HepG2 (cell line): ENCODE measurements around the gene CMTM1. TPM values are rescaled to one million over a fixed set of nuclear protein-coding genes. Genes with fewer than 3 reads are reported as not detected.
A peak's percentile ranks its signal among the peaks of the same experiment; 100 is the strongest.

Experiments used
- CBX1 ChIP-seq: IDR thresholded peaks from one replicate; pipeline ENCODE4 v1.6.1; 2016; ENCODE audit warnings: antibody characterized with exemption, low read depth
- CSRNP2 ChIP-seq: sonication (generic); formaldehyde crosslinking; conservative IDR thresholded peaks from 2 replicates; pipeline ENCODE4 v1.8.0; 2022; ENCODE audit warnings: low read depth, missing genetic modification reagents
- ELK4 ChIP-seq: sonication (generic); formaldehyde crosslinking; IDR thresholded peaks from 2 replicates; pipeline ENCODE4 v1.9.0; 2021; ENCODE audit warnings: missing genetic modification reagents, borderline replicate concordance
- FOXM1 ChIP-seq: sonication (generic); formaldehyde crosslinking; IDR thresholded peaks from 2 replicates; pipeline ENCODE4 v1.5.0; 2020; ENCODE audit warnings: missing genetic modification reagents
- HOXA3 ChIP-seq: sonication (generic); formaldehyde crosslinking; IDR thresholded peaks from 2 replicates; pipeline ENCODE4 v1.5.0; 2020; ENCODE audit warnings: missing genetic modification reagents
- KAT7 ChIP-seq: IDR thresholded peaks from 2 replicates; pipeline ENCODE4 v1.6.1; 2018; ENCODE audit warnings: borderline replicate concordance, missing compliant biosample characterization
- KMT2B ChIP-seq: IDR thresholded peaks from 2 replicates; pipeline ENCODE4 v1.6.1; 2016; ENCODE audit warnings: missing genetic modification reagents, missing compliant biosample characterization
- MAZ ChIP-seq, 2 experiments: sonication (generic) in 1 of 2; formaldehyde crosslinking in 1 of 2; IDR thresholded peaks; 2 replicates each; pipeline versions ENCODE4 v1.5.0 to v1.6.1; 2012 to 2020; ENCODE audit warnings: low read depth in 2 of 2, mild to moderate bottlenecking in 2 of 2, borderline replicate concordance in 1 of 2, improper control_type of control experiment in 1 of 2, low read length in 1 of 2, missing genetic modification reagents in 1 of 2, moderate library complexity in 1 of 2
- RFX1 ChIP-seq: fragments of 450-650 bp; IDR thresholded peaks from 2 replicates; pipeline ENCODE4 v1.6.1; 2017
- RXRA ChIP-seq: sonication (generic); formaldehyde crosslinking; IDR thresholded peaks from 2 replicates; pipeline ENCODE4 v1.5.1; 2020; ENCODE audit warnings: missing genetic modification reagents
- SIN3B ChIP-seq: fragments of 150-350 bp; IDR thresholded peaks from 2 replicates; pipeline ENCODE4 v1.6.1; 2014; ENCODE audit warnings: low read length
- SMYD3 ChIP-seq: sonication (generic); formaldehyde crosslinking; IDR thresholded peaks from 2 replicates; pipeline ENCODE4 v1.8.1; 2023; ENCODE audit warnings: mild to moderate bottlenecking, missing genetic modification reagents
- TIGD3 ChIP-seq: sonication (generic); formaldehyde crosslinking; IDR thresholded peaks from 2 replicates; pipeline ENCODE4 v1.5.1; 2020; ENCODE audit warnings: mild to moderate bottlenecking, missing genetic modification reagents, borderline replicate concordance
- ZNF343 ChIP-seq: sonication (generic); formaldehyde crosslinking; IDR thresholded peaks from 2 replicates; pipeline ENCODE4 v1.4.0; 2020; ENCODE audit warnings: mild to moderate bottlenecking, missing genetic modification reagents
- polyA plus RNA-seq, 8 experiments: library from polyadenylated mRNA; depleted of rRNA in 3 of 8; stranded (reverse) in 7 of 8; unstranded in 1 of 8; fragments of >200 nt; fragmentation: Illumina TruSeq in 4 of 8; extraction: Trizol in 4 of 8; gene quantifications; 2 replicates each; pipeline versions ENCODE4 v1.2.1 to v1.2.3, GENCODE V29; 2011 to 2016; ENCODE audit warnings: low read depth in 4 of 8, missing spikeins in 1 of 8, mixed read lengths in 1 of 8; ENCODE audit not compliant: insufficient read depth in 1 of 8
- total RNA-seq, 5 experiments: library from RNA; depleted of rRNA; stranded (reverse); fragments of >200 nt; fragmentation: Illumina TruSeq; extraction: Trizol; gene quantifications; 2 replicates each; pipeline ENCODE4 v1.2.3, GENCODE V29; 2016; ENCODE audit warnings: low read depth in 1 of 5
- TF ChIP-seq, protein P1 (sequence below), 2 experiments: fragments of 450-650 bp in 1 of 2; sonication (generic) in 1 of 2; formaldehyde crosslinking in 1 of 2; IDR thresholded peaks; 2 replicates each; pipeline versions ENCODE4 v1.6.1 to v1.8.0; 2016 to 2022; ENCODE audit warnings: antibody characterized with exemption in 1 of 2, mild to moderate bottlenecking in 1 of 2, missing genetic modification reagents in 1 of 2

The CMTM1 gene
- total and polyA plus RNA-seq, 2 of the 13 experiments (the other 11 are each of a cell fraction or from before 2014, with no cell fraction given) = 1.7 to 2.9 TPM

GRCh38 chr16:66603537-66604375 is 37.5 kb downstream of the CMTM1 start (continued):
- TF ChIP-seq, protein P1, sequence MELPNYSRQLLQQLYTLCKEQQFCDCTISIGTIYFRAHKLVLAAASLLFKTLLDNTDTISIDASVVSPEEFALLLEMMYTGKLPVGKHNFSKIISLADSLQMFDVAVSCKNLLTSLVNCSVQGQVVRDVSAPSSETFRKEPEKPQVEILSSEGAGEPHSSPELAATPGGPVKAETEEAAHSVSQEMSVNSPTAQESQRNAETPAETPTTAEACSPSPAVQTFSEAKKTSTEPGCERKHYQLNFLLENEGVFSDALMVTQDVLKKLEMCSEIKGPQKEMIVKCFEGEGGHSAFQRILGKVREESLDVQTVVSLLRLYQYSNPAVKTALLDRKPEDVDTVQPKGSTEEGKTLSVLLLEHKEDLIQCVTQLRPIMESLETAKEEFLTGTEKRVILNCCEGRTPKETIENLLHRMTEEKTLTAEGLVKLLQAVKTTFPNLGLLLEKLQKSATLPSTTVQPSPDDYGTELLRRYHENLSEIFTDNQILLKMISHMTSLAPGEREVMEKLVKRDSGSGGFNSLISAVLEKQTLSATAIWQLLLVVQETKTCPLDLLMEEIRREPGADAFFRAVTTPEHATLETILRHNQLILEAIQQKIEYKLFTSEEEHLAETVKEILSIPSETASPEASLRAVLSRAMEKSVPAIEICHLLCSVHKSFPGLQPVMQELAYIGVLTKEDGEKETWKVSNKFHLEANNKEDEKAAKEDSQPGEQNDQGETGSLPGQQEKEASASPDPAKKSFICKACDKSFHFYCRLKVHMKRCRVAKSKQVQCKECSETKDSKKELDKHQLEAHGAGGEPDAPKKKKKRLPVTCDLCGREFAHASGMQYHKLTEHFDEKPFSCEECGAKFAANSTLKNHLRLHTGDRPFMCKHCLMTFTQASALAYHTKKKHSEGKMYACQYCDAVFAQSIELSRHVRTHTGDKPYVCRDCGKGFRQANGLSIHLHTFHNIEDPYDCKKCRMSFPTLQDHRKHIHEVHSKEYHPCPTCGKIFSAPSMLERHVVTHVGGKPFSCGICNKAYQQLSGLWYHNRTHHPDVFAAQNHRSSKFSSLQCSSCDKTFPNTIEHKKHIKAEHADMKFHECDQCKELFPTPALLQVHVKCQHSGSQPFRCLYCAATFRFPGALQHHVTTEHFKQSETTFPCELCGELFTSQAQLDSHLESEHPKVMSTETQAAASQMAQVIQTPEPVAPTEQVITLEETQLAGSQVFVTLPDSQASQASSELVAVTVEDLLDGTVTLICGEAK (IDR thresholded peaks at IDR 0.05) = no peak
- TF ChIP-seq, protein P1 (CRISPR knock-in tag; IDR thresholded peaks at IDR 0.05) = peak; percentile 68; the same call in 1 of the 2 replicates
- TF ChIP-seq RXRA (CRISPR knock-in tag) (peak; percentile 71; the same call in 1 of the 2 replicates), CSRNP2 (CRISPR knock-in tag) (no peak), FOXM1 (CRISPR knock-in tag) (no peak), SIN3B (no peak), ZNF343 (CRISPR knock-in tag) (no peak), HOXA3 (no peak; the same call in 1 of the 2 replicates), TIGD3 (CRISPR knock-in tag) (no peak), ELK4 (CRISPR knock-in tag) (no peak), SMYD3 (no peak), KAT7 (CRISPR knock-in tag) (peak; percentile 65; the same call in 1 of the 2 replicates), KMT2B (CRISPR knock-in tag) (peak; percentile 32; the same call in 1 of the 2 replicates), MAZ (IDR thresholded peaks at IDR 0.05; ENCODE audit: borderline replicate concordance, low read depth, low read length) (0 out of 2 replicates have a peak, but pooled peaks have one; percentile 26), MAZ (CRISPR knock-in tag; IDR thresholded peaks at IDR 0.05; ENCODE audit: low read depth) (no peak; the same call in 1 of the 2 replicates), CBX1 (no peak), RFX1 (no peak)
